HG03045 (cell line): Measurements from ENCODE around the gene HPF1.
A peak's percentile ranks its signal among the peaks of the same experiment; 100 is the strongest.
"Not testable (repeated sequence)": the region's sequence is repeated elsewhere in the genome, so short reads cannot be mapped to it uniquely, and the experiment has no call there.

Experiments used
- ATAC-seq: cut with Tn5 transposase; IDR thresholded peaks from one replicate; pipeline ENCODE4 v1.9.1; 2021; ENCODE audit warnings: mild to moderate bottlenecking, moderate library complexity; ENCODE audit not compliant: unreplicated experiment

The HPF1 gene

DNA sequence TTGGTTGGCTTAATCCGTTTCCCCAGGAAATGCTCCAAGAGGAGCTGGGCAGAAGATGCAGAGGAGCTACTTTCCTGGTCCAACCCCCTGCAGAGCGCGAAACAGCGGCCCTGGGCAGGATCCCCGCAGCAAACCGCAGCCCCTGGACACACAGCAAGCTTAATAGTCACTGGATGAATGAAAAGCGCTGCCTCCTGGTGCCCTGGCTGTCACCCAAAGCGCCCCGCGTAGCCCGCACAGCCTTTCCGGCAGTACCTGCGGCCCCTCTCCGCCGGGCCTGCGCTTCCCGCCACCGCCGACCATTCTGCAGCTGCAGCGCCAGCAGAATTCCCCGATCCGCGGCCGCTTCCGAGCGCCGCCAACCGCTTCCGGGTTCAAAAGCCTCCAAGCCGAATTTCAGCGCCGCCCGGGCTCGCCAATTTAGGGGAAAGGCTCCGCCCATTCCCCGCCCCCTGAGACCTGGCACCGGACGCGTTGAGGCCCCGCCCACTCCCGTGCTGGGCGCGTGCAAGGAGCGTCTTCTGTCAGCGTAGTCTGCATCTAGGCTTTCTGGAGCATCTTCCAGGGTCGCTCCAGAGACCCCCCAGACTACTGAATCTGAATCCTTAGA, at the start of gene HPF1:
Gene HPF1, minus strand, starts transcription at position 370 of the 610 bp plus-strand sequence. Its CDS starts 67 bp downstream, at position 303.
- ATAC-seq = peak; percentile 95

DNA sequence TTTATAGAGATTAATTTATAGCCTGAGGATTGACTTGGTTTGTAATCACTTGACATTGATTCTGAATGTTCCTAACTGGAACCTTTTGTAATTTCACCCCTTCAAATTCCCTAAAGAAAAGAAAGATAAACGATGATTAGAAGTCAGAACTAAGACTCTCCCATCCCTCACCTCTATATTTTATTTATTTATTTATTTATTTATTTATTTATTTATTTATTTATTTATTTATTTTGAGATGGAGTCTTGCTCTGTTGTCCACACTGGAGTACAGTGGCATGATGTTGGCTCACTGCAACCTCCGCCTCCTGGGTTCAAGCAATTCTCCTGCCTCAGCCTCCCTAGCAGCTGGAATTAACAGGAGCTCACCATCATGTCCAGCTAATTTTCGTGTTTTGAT, 49.0 kb upstream of the HPF1 start:
- not testable (repeated sequence) for ATAC-seq

GRCh38 chr4:169803413-169803812, 45.7 kb upstream of the HPF1 start:
- no peak for ATAC-seq

GRCh38 chr4:169802873-169803272, 45.1 kb upstream of the HPF1 start:
- no peak for ATAC-seq

GRCh38 chr4:169800541-169800940, 42.8 kb upstream of the HPF1 start:
- no peak for ATAC-seq

DNA sequence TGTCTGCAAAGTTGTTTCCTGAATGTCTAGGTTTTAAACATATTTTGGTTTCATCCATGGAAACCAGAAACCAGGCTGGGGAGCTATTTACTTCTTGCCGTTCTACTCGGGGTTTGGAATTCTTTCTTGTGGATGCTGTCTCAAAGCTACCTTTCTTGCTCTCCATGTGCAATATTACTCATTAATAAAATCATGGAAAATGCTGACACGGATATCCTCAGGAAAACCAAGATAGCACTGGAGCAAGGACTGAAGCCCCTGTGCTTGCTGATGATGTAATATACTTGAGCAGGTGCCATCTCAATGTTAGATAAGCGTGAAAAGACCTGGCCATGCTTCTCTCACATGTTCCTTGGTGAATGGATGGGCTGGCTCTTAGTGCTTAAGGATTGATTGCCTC, 41.5 kb upstream of the HPF1 start:
- no peak for ATAC-seq

DNA sequence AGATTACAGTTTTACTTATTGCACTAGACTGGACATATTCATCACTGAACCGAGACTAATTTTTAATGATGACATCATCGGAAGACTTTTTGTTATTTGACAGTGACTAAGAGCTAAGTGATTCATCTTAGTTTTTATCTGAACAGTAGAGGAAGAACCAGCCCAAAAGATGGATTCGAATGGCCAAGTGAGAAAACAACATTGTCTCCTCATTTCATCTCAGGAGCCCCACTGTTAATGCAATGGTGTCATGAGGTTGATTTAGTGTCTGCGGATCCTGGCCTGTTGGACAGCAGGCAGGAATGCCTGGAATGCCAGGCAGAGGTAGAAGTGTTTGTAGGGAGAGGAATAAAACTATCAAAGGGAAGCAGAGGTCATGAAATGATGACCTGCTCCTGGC, 37.8 kb upstream of the HPF1 start:
- no peak for ATAC-seq

- no peak for ATAC-seq
These were observed 33.9 kb upstream of the HPF1 start for GRCh38 chr4:169791527-169792156.

- no peak for ATAC-seq
These were observed 33.3 kb upstream of the HPF1 start for GRCh38 chr4:169791062-169791461.

- no peak for ATAC-seq
These were observed 17.0 kb upstream of the HPF1 start for GRCh38 chr4:169774466-169775445.

DNA sequence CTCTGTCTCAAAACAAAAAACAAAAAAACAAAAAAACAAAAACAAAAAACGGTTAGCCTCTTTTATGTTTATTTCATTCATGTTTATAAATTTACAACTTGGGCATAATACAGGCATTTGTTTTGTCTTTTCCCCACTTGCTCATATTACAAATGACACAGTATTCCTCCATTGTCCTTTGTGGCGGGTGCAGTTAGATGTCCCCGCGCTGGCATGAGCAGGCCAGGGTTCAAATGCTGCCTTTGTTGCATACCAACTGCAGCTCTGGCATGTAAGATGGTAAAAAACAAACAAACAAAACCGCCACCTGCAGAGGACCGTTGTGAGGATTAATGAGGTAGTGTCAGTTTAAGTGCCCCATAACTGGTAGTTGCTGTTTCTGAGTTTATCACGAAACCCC, 16.1 kb upstream of the HPF1 start:
- no peak for ATAC-seq

GRCh38 chr4:169771556-169772080, 13.9 kb upstream of the HPF1 start:
- ATAC-seq = not testable (repeated sequence)

DNA sequence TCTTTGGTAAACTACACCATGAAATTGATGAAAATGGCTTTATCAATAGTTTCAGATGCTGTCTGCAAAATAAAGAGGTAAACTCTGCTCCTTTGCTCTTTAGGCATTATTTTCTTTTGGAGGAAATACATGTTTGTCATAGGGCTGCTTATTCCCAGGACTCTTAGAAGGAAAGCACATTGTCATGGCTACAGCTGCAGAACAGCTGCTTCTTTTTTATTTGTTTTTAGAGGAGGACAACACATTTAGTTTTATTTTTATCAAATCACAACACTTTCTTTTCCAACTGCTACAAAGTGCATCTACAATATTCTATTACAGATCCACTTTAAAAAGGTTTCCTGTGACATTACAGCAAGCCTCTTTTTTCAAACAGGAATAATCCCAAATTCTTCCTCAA, 12.7 kb upstream of the HPF1 start:
- ATAC-seq = no peak

DNA sequence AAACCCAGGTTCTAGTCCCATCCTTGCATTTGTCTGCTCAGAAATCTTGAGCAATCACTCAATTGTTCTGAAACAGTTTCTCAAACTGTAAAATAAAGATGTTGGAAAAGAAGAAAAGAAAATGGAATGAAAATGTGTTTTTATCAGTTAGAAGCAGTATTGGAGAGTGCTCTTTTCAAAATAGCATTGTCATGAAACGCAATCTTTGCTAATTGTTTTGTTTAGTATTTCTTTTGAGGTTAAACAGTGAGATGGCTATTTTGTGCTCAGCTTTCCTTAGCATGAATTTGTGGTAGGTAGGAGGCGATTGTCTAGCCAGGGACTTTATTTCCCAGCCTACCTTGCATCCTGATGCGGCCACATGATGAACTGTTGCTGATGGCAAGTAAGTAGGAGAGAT, 10.6 kb upstream of the HPF1 start:
- no peak for ATAC-seq

DNA sequence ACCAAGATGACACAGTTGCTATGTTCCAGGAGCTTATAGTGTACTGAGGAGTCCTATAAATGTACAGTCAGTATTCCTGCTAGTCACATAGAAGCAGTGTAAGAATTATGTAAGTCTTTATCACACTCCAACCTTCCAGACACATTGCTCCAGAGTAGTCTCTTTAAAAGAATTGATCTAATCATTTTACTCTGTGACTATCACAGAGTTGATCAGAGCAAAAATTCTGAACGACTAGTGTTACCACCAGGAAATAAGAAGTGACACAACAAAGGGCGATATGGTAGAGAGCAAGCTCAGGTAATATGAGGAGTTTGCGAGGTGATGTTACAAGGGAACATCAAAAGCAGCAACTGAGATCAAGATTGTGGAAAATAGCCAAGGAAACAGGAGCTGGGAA, 9.0 kb upstream of the HPF1 start:
- no peak for ATAC-seq

DNA sequence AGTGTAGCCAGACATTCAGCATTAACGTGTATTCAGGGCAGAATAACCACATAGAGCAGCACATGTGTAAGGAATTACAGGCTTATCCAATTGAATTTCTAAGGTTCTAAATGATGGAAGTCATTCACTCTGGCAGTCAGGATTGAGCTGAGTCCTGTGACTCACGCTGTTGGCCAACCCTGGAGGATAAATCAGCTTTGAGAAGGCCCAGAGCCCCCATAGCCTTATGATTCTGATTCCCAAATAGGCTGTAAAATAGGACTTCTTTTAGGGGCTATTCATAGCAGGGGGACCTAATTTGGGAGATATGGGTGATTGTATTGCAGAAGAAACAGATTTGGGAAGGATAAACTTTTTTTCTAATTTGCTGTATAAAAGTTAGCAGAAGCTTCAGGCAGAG, 8.1 kb upstream of the HPF1 start:
- no peak for ATAC-seq

DNA sequence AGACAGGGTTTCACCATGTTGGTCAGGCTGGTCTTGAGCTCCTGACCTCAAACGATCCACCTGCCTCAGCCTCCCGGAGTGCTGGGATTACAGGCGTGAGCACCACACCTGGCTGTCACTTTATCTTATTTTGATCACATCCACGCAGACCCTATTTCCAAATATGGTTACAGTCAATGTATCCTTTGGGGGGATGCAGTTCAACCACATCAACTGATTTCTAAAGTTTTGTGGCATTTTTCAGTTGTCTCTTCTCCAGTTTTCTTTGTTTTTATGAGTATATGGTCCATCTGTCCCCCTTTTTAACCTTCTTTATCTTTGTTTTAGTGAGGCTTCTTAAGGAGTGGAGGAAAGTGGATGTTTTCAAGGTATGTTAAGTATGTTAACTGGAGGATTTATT, 4.1 kb upstream of the HPF1 start:
- ATAC-seq = no peak

DNA sequence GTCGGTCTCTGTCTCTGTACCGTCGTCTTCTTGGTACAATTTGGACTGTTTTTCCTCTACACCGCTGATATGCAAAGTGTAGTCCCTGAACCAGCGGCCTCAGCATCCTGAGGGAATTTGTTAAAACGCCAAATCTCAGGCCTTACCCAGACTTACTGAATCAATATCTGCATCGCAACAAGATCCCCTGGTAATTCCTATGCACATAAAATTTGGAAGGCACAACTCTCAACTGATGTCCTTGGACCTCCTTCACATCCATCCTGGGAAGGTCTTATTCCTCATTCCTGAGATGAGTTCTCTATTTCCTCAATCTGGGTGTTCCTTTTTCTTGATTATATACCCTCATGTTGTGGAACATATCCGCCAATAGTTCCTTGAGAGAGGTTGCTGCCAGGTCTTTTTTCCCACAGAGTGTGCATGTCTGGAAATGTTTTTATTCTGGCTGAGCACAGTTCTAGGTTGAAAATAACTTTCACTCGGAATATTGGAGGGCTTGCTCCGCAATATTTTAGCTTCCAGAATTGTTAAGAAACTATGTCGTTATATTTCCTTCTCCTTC, 738 bp upstream of the HPF1 start:
- ATAC-seq = no peak

DNA sequence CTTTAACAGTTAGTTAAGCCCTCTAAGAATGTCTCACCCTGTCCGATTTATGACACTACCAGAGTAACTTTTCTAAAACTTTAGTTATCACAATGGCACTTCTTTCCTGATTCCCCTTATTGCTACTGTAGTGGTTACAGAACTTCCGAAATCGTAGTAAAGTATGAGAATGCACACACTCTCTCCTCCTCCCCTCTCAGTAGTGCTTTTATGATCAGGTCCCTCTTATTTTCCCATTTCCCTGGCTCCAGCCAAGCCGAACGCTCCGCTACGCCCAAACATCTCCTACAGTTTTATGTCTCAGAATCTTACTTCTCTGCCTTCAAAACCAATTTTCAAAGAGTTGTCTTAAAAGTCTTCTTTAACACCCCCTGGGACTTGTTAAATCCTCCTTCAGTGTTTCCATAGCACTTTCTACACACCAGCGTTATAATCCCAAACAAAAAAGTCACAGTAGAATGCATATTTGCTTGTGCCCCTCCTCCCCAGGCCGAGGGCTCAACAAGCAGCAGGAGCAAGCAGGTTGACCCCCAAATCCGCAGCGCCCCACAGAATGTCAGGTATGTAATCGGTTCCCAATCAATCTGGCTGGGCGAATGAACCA, 671 bp downstream of the HPF1 start:
- peak; percentile 18 for ATAC-seq

GRCh38 chr4:169745291-169745690, 12.5 kb downstream of the HPF1 start:
- no peak for ATAC-seq

- ATAC-seq = no peak
These were observed 13.1 kb downstream of the HPF1 start for GRCh38 chr4:169744601-169745000.
